WERI-Rb-1 (cell line): ENCODE results near the gene CBR4.

Experiments used
- DNase-seq: peaks from one replicate; pipeline ENCODE4 v3.0.0-alpha.2; 2020
- H3K27ac ChIP-seq: fragments of 250-450 bp; sonication (Bioruptor Pico); 2 replicates; pipeline ENCODE4 v1.5.1; 2020; ENCODE audit warnings: mild to moderate bottlenecking, moderate library complexity
- H3K27me3 ChIP-seq: fragments of 250-450 bp; sonication (Bioruptor Pico); 2 replicates; pipeline ENCODE4 v1.5.1; 2021; ENCODE audit warnings: mild to moderate bottlenecking, low read depth, moderate library complexity; ENCODE audit not compliant: insufficient read depth, severe bottlenecking
- H3K36me3 ChIP-seq: fragments of 250-450 bp; sonication (Bioruptor Pico); 2 replicates; pipeline ENCODE4 v1.5.1; 2020; ENCODE audit warnings: mild to moderate bottlenecking, moderate library complexity
- H3K4me3 ChIP-seq: 2 replicates; pipeline ENCODE4 v1.5.1; 2011; ENCODE audit warnings: low read depth, mild to moderate bottlenecking, control low read depth, low read length
- H3K9me3 ChIP-seq: fragments of 250-450 bp; sonication (Bioruptor Pico); 2 replicates; pipeline ENCODE4 v1.5.1; 2021; ENCODE audit warnings: mild to moderate bottlenecking, moderate library complexity; ENCODE audit not compliant: severe bottlenecking
- TF ChIP-seq, protein P1 (sequence below): IDR thresholded peaks from 2 replicates; pipeline ENCODE4 v1.5.1; 2011; ENCODE audit warnings: low read depth, mild to moderate bottlenecking, control low read depth, inconsistent platforms, low read length

The CBR4 gene

DNA sequence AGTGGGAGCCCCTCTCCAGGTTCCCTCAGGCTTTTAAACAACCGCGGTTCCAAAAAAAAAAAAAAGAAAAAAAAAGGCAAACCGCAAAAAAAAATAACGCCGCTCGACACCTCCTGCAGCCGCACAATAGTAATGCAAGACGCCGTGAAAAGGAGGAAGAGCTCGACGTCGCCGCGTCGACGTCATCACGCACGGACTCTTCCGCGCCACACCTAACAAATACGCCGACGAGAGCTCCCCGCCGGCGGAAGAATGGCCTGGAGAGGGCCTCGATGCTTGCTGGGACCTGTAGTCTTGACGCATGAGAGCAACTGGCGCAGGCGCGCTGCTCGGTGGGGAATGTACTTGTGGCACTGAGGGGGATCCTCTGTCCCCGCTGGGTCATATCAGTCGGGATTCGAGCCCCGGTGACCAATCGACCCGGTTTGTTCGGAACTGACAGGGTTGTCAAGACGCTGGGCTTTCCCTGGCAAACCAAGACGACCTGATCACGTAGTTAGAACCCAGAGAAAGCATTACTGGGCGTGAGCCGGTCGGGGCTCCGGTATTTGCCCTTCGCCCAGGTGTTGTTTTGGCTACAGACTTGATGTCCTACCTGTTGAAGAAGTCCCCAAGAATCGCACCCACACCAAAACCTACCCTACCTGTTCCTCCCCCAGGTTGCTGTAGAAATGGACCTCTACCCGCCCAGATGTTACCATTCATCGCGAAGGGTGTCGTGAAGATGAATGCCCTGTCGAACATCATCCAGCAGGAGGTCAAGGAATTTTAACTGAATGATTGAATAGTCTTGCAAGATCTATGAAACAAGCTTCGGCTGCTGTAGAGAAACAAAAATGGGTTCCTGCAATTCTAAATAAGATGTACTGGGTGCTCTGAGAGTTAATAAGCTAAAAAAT, at the start of gene CBR4:
TSS of gene CBR4 (minus strand) at position 131 of the 899 bp plus-strand sequence. CDS start 166 bp downstream, outside the sequence.
- H3K36me3 ChIP-seq: peaks cover 14% of the 10 kb centered on the region
- H3K27me3 ChIP-seq: no peaks in the 10 kb centered on the region
- H3K9me3 ChIP-seq: no peaks in the 10 kb centered on the region
- TF ChIP-seq, protein P1, sequence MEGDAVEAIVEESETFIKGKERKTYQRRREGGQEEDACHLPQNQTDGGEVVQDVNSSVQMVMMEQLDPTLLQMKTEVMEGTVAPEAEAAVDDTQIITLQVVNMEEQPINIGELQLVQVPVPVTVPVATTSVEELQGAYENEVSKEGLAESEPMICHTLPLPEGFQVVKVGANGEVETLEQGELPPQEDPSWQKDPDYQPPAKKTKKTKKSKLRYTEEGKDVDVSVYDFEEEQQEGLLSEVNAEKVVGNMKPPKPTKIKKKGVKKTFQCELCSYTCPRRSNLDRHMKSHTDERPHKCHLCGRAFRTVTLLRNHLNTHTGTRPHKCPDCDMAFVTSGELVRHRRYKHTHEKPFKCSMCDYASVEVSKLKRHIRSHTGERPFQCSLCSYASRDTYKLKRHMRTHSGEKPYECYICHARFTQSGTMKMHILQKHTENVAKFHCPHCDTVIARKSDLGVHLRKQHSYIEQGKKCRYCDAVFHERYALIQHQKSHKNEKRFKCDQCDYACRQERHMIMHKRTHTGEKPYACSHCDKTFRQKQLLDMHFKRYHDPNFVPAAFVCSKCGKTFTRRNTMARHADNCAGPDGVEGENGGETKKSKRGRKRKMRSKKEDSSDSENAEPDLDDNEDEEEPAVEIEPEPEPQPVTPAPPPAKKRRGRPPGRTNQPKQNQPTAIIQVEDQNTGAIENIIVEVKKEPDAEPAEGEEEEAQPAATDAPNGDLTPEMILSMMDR: peak; percentile 40
- peak within 1 kb of the TSS; percentile 92 for H3K27ac ChIP-seq
- DNase-seq: peak; percentile 99
- peak within 1 kb of the TSS; percentile 67 for H3K4me3 ChIP-seq

DNA sequence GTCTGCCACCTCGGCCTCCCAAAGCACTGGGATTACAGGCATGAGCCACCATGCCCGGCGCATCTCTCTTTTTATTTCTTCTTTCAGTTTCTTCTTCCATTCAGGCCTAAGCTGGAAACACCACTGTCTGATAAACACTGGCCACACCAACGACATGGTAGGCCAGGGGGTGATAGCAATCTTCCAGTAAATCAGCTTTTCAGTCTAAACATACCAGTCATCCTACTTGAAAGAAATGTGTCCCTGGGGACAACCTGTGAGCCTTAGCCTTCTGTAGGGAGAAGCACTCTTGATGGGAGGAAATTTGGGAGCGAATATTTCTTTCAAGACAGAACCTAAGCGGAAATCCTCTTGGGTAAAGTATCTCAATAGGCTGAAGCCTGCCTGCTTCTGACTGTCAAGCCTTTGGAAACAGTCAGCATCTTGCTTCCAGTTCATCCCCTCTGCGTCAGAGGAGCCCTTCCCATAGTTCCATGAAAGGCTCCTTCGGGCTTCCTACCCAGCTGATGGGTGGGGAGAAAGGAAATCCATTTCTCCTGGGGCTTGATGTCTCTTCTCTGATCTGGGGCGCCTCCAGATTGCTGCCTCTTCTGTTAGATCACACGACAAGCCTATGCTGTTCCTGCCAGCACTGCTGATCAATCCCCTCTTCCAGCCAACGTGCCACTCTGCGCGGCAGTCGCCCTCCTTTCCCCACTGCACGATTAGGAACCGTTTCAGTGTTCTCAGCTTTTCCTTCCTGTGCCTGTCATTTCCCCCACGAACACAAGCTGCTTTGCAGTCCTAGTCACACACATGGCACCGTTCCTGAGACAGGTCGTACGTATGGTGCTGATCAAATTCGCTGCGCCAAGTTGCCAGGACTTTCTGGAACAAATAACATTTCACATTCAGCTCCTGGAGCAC, 49.5 kb upstream of the CBR4 start:
- Histone ChIP-seq H3K36me3 (no peaks in the 10 kb centered on the region), H3K27ac (no peak overlapping the region), H3K4me3 (no peak overlapping the region), H3K9me3 (no peaks in the 10 kb centered on the region), H3K27me3 (no peaks in the 10 kb centered on the region)
- no peak for DNase-seq
- TF ChIP-seq, protein P1: no peak

DNA sequence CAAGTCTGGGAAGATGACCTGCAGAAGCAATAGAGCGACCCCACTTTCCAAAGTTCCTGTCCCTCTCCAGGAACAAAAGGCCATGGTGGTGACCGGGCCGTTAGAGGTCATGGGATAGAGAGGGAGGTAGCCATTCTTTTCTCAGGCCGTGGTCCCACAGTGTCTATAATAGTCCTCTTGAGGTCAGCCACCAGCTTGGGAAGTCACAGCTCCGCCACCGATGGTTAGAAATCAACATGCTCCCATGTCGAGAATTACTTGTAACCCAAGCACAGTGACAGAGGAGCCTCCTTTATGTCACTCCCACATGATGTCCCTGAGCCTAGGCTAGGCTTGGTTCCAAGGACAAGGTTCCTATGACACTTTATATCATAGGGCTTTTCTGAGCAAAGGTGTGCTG, 48.3 kb upstream of the CBR4 start:
- H3K36me3 ChIP-seq: no peaks in the 10 kb centered on the region
- DNase-seq: no peak
- no peak overlapping the region for H3K4me3 ChIP-seq

DNA sequence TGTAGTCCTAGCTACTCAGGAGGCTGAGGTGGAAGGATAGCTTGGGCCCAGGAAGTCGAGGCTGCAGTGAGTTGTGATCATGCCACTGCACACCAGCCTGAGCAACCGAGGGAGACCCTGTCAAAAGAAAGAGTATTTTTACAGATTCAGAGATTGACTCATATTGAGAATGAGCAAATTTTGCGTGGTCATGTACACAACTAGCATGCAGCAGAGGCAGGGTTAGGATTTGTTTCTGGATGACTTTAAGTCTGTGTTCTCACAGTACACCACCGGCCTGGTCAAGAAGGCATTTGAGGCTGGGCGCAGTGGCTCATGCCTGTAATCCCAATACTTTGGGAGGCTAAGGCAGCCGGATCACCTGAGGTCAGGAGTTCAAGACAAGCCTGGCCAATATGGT, 44.8 kb upstream of the CBR4 start:
- TF ChIP-seq, protein P1: no peak
- H3K36me3 ChIP-seq: no peaks in the 10 kb centered on the region
- no peaks in the 10 kb centered on the region for H3K27me3 ChIP-seq
- no peaks in the 10 kb centered on the region for H3K9me3 ChIP-seq
- no peak overlapping the region for H3K27ac ChIP-seq
- DNase-seq: no peak
- no peak overlapping the region for H3K4me3 ChIP-seq

More for the DNA sequence above, 48.3 kb upstream of the CBR4 start:
- Histone ChIP-seq H3K9me3 (no peaks in the 10 kb centered on the region), H3K27me3 (no peaks in the 10 kb centered on the region), H3K27ac (no peak overlapping the region)
- TF ChIP-seq, protein P1: no peak

- Histone ChIP-seq H3K9me3 (no peaks in the 10 kb centered on the region), H3K27ac (no peak overlapping the region), H3K4me3 (no peak overlapping the region), H3K36me3 (no peaks in the 10 kb centered on the region), H3K27me3 (no peaks in the 10 kb centered on the region)
- no peak for DNase-seq
- TF ChIP-seq, protein P1: no peak
Observed at GRCh38 chr4:169052594-169052945, 42.5 kb upstream of the CBR4 start.
